ENCODE results near the gene CELF4. TPM values are rescaled to one million over a fixed set of nuclear protein-coding genes. Genes with fewer than 3 reads are reported as not detected.

CELF4 gene
- total RNA-seq, 1 experiment from 2014 or later: not detected

- H3K4me1 ChIP-seq (ENCODE audit: control insufficient read depth, insufficient read depth, low read length): no peaks in the 10 kb centered on the region
- POLR2A ChIA-PET: no interaction called here
- H3K36me3 ChIP-seq (ENCODE audit: control insufficient read depth, insufficient read depth, low read length): no peaks in the 10 kb centered on the region
- no peak for TF ChIP-seq CTCF (IDR thresholded peaks at IDR 0.05)
- no peak for TF ChIP-seq REST (IDR thresholded peaks at IDR 0.05; ENCODE audit: insufficient read depth in 1 of 2, low read depth in 2 of 2, low read length in 1 of 2)
- TF ChIP-seq POLR2AphosphoS5 (IDR thresholded peaks at IDR 0.05; ENCODE audit: low read depth, low read length): no peak
- no peak for TF ChIP-seq SIN3A (IDR thresholded peaks at IDR 0.05; ENCODE audit: borderline replicate concordance, insufficient read depth, low read depth, low read length)
- no peak for TF ChIP-seq TCF7L2 (IDR thresholded peaks at IDR 0.05; ENCODE audit: low read depth, low read length)
- CTCF ChIA-PET: no interaction called here
- in situ Hi-C loops (cut with HindIII; ENCODE audit: low pct_unique_long_range_greater_than_20kb, low sequenced_read_pairs) (no loop called here), intact Hi-C loops (cut with micrococcal nuclease; ENCODE audit: unreplicated experiment) (no loop called here)
- peak overlapping the region; percentile 25 to 26 for H3K4me3 ChIP-seq (ENCODE audit: low read depth in 2 of 2, low read length in 2 of 2)
- no TSS peak for BruUV-seq (replicated peaks)
- H3K9me3 ChIP-seq (ENCODE audit: control insufficient read depth, insufficient read depth, low read depth, low read length): no peaks in the 10 kb centered on the region
- ATAC-seq (peak; percentile 51), DNase-seq (ENCODE audit: low read depth, low spot score) (no peak)
- no peak overlapping the region for H3K27ac ChIP-seq (ENCODE audit: low read length)
- no peaks in the 10 kb centered on the region for H3K27me3 ChIP-seq (ENCODE audit: control insufficient read depth, insufficient read depth, low read length)
These were observed 311.3 kb downstream of the CELF4 start for GRCh38 chr18:37254236-37254754.

- POLR2A ChIA-PET: no interaction called here
- H3K4me1 ChIP-seq (ENCODE audit: control insufficient read depth, insufficient read depth, low read length): no peaks in the 10 kb centered on the region
- peak; percentile 78 for ATAC-seq
These were observed 312.0 kb downstream of the CELF4 start for GRCh38 chr18:37253394-37254235.

GRCh38 chr18:37252854-37253393, 312.7 kb downstream of the CELF4 start:
- intact Hi-C loops (cut with micrococcal nuclease; ENCODE audit: unreplicated experiment) (no loop called here), in situ Hi-C loops (cut with HindIII; ENCODE audit: low pct_unique_long_range_greater_than_20kb, low sequenced_read_pairs) (no loop called here)
- no peaks in the 10 kb centered on the region for H3K4me1 ChIP-seq (ENCODE audit: control insufficient read depth, insufficient read depth, low read length)

More at GRCh38 chr18:37253394-37254235, 312.0 kb downstream of the CELF4 start:
- H3K4me3 ChIP-seq (ENCODE audit: low read depth in 2 of 2, low read length in 2 of 2): no peak overlapping the region; a peak in 1 of 4 replicates
- in situ Hi-C loops (cut with HindIII; ENCODE audit: low pct_unique_long_range_greater_than_20kb, low sequenced_read_pairs) (no loop called here), intact Hi-C loops (cut with micrococcal nuclease; ENCODE audit: unreplicated experiment) (no loop called here)
- no TSS peak for BruUV-seq (replicated peaks)
- H3K27ac ChIP-seq (ENCODE audit: low read length): no peak overlapping the region
- CTCF ChIA-PET: no interaction called here
- no peaks in the 10 kb centered on the region for H3K36me3 ChIP-seq (ENCODE audit: control insufficient read depth, insufficient read depth, low read length)
- TF ChIP-seq SIN3A (IDR thresholded peaks at IDR 0.05; ENCODE audit: borderline replicate concordance, insufficient read depth, low read depth, low read length): no peak
- no peaks in the 10 kb centered on the region for H3K27me3 ChIP-seq (ENCODE audit: control insufficient read depth, insufficient read depth, low read length)
- no peak for DNase-seq (ENCODE audit: low read depth, low spot score)
- H3K9me3 ChIP-seq (ENCODE audit: control insufficient read depth, insufficient read depth, low read depth, low read length): no peaks in the 10 kb centered on the region

More at GRCh38 chr18:37252854-37253393, 312.7 kb downstream of the CELF4 start:
- ChIA-PET CTCF (no interaction called here), POLR2A (no interaction called here)
- Histone ChIP-seq H3K27ac (ENCODE audit: low read length) (no peak overlapping the region), H3K4me3 (ENCODE audit: low read depth in 2 of 2, low read length in 2 of 2) (no peak overlapping the region), H3K9me3 (ENCODE audit: control insufficient read depth, insufficient read depth, low read depth, low read length) (no peaks in the 10 kb centered on the region), H3K36me3 (ENCODE audit: control insufficient read depth, insufficient read depth, low read length) (no peaks in the 10 kb centered on the region), H3K27me3 (ENCODE audit: control insufficient read depth, insufficient read depth, low read length) (no peaks in the 10 kb centered on the region)
- TF ChIP-seq CTCF (IDR thresholded peaks at IDR 0.05) (no peak), SIN3A (IDR thresholded peaks at IDR 0.05; ENCODE audit: borderline replicate concordance, insufficient read depth, low read depth, low read length) (no peak), REST (IDR thresholded peaks at IDR 0.05; ENCODE audit: insufficient read depth in 1 of 2, low read depth in 2 of 2, low read length in 1 of 2) (no peak), POLR2AphosphoS5 (IDR thresholded peaks at IDR 0.05; ENCODE audit: low read depth, low read length) (no peak), TCF7L2 (IDR thresholded peaks at IDR 0.05; ENCODE audit: low read depth, low read length) (no peak)
- BruUV-seq (replicated peaks): no TSS peak
- DNase-seq (ENCODE audit: low read depth, low spot score) (no peak), ATAC-seq (no peak)
